Measurements from ENCODE around the gene FILIP1.

DNA sequence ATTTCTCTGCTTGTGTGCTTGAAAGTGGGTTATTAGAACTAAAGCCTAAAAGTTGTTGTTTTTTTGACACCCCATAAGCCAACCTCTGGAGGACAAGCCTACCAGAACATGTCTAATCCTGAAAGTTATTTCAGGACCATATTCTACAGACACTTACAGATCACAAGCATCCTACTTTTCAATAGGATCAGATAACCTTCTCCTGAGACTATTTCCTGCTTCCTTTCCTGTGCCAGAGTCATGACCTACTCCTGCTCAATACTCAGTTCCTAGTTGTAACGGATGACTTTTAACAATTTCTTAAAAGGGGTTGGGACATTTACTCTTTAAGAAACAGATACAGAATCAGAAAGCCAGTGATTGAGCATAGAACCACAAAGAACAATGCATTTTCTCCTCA, 5.3 kb upstream of the FILIP1 start:
- TF ChIP-seq, protein P1, sequence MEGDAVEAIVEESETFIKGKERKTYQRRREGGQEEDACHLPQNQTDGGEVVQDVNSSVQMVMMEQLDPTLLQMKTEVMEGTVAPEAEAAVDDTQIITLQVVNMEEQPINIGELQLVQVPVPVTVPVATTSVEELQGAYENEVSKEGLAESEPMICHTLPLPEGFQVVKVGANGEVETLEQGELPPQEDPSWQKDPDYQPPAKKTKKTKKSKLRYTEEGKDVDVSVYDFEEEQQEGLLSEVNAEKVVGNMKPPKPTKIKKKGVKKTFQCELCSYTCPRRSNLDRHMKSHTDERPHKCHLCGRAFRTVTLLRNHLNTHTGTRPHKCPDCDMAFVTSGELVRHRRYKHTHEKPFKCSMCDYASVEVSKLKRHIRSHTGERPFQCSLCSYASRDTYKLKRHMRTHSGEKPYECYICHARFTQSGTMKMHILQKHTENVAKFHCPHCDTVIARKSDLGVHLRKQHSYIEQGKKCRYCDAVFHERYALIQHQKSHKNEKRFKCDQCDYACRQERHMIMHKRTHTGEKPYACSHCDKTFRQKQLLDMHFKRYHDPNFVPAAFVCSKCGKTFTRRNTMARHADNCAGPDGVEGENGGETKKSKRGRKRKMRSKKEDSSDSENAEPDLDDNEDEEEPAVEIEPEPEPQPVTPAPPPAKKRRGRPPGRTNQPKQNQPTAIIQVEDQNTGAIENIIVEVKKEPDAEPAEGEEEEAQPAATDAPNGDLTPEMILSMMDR (IDR thresholded peaks at IDR 0.05; ENCODE audit: borderline replicate concordance, extremely low read depth, low read length, poor library complexity, severe bottlenecking), result no peak
- no peak for TF ChIP-seq EZH2 (IDR thresholded peaks at IDR 0.05; ENCODE audit: borderline replicate concordance, low read depth, low read length, severe bottlenecking)

All from DND-41 (cell line).